NOMO-1 treated with DMSO at 0.1 percent for 48 hours (cell line): Measurements from ENCODE around the gene DPH1.

Source experiments
- DNase-seq: peaks from one replicate; lab custom pipeline; 2025; ENCODE audit not compliant: unreplicated experiment; lab: John Stamatoyannopoulos, UW

The DPH1 gene

DNA sequence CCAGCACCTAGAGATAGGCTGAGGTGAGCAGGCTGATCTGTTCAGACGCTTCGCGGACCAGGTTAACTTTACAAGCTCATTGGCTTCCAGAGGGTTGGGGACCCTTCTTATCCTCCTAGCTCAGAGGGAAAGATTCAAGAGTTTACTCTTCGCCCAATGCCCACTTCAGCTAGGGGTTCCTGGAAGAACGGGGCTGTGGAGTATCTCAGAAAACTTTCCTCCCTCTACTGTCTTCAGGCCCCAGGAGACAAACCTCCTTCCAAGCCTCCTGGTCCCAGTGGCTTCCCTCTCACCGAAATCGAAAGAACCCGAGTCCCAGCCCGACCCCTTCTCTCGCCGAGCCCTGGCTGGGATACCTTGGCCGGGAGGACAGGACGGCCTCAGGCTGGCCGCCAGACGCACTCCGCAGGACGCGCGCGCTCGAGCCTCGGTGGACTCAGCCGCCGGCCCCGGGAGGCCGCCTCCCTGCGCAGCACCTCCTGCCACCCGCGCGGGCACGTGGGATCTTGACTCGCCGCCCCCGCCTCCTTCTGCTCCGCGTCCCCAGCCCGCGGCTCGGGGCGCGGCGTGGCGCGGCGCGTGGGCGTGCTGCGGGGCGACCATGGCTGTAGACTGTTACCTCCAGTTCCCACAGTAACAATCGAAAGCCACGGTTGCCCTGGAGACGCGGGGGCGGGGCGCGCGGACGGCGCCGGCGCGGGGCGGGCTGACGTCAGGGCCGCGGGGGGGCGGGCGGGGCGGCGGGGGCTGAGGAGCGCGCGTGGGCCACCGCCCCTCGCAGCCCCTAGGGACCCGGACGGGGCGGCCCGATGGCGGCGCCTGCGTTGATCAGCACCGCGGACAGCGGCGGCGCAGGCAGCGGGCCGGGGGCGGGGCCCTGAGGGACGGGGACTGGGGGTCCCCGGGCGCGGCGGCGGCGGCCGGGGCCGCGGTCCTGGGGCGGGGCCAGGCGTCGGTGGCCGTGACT is 19.7 kb downstream of the DPH1 start:
- peak; percentile 56 for DNase-seq

DNA sequence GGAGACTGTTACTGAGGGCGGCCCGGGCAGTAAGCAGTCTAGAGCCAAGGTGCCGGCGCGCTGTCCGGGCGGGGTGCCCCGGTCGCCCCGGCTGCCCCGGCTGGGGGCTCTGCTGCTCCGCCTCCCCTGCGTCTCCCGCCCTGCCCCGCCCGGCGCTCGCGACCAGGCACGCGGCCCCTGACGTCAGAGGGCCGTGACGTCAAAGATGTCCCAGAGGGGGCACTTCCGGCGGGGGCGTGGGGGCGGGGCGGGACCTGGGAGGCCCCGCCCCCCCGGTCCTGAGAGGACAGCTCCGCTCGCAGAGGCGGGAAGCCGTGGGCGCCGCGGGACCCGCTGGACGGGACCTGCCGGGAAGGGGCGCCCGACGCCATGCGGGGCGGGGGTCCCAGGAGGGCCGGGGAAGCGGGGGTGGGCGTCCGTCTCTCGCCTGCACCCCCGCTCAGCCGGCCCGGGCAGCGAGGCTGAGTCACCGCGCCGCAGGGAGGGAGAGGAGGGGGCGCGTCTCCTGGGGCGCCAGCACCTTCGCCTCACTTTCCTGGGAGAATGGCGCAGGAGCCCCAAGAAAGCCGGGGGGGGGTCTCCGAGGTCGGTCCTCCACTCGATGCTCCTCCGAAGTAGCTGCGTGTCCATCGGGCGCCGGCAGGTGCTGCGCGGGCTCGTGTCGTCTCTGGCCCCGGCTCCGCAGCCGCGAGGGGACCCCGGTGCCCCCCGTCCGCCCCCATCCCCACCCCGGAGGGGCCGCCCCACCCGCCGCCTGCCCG is 20.5 kb downstream of the DPH1 start:
- peak; percentile 23 for DNase-seq

DNA sequence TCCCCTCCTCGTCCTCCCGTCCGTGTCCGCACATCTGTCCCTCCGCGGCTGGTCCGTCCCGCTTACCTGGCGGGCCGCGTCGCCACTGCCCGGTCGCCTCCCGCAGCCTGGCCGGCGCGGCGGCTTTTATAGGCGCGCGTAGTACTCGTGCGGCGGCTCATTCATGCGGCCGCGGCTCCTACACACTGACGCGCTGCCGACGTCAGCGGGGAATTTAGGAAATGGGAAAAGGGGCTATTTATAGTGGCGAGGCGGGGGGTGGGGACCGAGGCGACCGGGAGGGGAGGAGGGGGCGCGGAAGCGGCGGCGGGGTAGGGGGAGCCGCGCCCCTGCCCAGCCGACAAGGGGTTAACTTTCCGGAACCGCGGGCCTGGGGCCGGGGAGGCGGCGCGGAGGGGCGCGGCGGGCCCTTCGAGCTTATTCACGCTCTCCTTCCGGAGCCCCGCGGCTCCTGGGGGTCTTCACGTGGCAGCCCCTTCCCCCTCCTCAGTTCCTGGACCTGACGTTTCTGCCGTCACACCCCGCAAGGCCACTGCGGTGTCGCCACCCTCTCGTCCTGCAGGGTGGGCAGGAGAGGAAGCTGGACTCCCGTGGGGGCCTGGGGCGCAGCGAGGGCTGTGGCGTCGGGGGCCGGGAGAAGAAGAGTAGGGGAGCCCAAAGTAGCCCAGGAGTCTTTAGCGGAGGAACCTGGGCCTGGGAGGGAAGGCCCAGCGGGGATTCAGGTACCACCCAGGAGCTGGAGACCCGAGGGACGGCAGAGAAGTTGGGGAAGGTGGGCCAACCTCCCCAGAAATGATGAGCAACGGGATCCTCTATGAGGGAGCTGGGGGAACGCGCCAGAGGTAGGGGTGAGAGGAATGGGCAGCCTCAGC is 21.3 kb downstream of the DPH1 start:
- no peak for DNase-seq

DNA sequence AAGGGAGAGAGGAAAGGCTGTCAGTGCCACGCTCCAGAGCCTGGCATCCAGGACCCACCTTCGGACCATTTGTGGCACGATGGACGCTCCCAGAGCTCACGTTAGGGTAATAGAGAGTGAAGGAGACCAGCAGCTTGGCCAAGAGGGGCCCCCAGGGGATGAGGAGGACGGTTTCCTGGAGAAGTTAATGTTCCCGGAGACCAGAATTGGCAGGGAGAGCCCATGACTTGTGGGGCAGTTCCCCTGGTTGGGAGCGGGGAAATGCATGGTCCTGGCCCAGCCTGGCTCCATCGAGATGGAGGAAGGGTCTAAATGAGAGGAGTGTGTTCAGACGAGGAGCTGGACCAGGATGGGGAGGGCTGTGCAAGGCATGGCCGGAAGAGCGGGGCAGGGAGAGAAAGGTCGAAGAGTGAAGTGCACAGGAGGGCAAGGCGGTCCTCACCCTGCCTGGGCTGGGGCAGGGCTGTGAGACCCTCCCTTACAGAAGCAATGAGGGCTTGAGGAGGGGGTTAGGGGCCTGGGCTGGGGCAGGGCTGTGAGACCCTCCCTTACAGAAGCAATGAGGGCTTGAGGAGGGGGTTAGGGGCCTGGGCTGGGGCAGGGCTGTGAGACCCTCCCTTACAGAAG is 22.1 kb downstream of the DPH1 start:
- no peak for DNase-seq

DNA sequence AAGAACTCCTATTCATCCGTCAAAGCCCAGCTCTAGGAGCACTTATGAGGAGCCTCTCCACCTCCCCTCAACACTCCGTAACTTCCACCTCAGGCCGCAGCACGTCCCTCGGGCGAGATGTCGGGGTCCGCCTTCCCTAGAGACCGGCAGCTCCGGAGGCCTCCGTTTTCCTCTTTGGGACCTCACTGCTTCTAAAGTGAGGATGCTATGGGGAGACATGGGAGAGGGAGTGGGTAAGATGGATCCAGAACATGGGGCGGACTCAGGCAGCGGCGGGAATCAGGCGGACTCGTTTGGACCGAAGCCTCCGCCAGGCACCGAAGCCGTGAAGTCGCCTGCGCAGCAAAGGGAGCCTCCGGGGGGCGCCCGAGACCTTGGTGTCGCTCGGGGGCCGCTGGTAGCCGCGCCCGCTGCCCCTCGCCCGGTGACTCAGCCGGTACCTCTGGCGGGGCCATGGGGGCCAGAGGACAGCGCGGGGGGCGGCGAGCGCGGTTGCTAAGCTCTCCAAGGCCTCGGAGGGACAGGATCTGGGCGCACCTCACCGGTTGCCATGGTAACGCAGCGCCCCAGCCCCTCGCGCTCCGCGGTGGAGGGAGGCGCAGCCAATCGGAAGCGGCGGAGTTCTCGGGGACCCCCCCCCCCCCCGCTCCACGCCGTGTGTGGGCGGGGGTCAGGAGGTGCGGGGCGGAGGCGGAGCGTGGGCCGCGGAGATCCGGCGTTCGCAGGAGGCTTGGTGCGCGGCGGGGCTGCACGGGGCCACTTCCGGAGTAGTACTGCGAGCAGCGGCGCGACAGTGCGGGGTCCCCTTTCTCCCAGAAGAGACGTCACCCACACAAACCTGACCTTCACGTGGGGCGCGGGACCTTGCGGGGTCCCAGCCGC is 23.7 kb downstream of the DPH1 start:
- DNase-seq = peak; percentile 48

DNA sequence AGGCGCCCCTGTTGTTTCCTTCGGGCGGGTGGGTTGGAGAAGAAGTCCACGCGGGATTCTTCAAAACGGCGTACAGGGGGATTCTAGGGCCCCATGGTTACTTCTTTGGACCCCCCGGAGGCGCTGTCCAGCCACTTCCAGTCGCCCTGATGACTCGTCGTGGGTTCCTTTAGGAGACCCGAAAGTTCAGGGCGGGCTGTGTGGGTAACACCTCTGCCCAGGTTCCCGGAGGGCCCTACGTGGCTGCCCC is 24.2 kb downstream of the DPH1 start:
- DNase-seq = no peak

DNA sequence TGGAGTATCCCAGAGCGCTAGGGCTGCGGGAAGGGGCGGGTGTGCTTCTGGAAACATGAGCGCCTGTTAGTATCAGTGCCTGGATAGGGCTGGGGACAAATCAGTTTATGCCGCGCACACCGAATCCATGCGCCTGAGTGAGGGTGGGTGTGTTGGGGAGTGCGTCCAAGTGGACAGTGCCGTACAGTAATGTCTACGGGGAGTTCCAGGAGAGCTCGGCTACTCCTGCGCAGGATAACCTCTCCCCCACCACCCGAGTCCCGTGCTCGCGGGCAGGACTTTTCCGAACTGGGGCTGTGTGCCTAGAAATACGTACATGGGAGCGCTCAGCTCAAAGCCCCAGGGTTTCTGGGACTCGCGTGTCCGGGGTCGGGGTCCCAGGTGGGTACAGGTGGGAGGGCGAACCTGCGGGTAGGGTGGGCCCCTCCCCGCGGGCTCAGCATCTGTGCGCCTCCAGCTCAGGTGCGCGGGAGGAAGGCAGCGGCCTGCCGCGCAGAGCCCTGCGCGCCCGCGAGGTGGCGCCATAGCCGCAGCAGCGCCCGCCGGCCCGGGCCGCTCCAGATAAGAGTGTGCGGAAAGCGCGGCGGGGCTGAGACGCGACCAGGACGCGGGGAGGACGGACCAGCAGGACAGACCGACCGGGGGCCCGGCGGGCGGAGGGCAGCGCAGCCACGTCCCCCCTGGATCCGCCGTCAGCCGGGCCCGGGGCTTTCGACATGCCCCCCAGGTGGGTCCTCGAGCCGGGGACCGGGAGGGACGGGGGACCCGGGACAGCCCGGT is 24.7 kb downstream of the DPH1 start, which contains the start of gene HIC1:
TSS of gene HIC1 (plus strand) at position 592 of the 780 bp plus-strand sequence. CDS start 1,588 bp downstream, outside the sequence.
- DNase-seq = peak; percentile 42

DNA sequence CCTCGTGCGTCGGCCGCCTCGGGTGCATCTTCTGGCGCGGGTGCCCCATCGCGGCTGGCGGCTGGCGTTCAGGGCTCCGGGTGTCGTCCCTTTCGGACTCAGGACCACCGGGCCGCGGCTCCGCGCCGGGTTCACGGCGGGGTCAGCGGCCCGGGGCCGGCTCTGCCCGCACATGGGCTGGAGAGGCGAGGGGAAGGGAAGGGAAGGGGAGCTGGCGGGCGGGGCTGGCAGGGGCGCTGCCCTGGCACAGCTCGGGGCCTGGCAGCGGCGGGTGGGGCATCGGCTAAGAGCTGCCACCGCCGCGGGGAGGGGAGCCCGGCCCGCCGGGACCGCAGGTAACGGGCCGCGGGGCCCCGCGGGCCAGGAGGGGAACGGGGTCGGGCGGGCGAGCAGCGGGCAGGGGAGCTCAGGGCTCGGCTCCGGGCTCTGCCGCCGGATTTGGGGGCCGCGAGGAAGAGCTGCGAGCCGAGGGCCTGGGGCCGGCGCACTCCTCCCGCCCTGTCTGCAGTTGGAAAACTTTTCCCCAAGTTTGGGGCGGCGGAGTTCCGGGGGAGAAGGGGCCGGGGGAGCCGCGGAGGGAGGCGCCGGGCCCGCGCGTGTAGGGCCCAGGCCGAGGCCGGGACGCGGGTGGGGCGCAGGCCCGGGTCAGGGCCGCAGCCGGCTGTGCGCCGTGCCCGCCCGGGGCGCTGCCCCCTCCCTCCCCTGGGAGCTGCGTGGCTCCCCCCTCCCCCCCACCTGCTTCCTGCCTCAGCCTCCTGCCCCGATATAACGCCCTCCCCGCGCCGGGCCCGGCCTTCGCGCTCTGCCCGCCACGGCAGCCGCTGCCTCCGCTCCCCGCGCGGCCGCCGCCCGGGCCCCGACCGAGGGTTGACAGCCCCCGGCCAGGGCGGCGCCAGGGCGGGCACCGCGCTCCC is 25.6 kb downstream of the DPH1 start:
- DNase-seq = no peak

DNA sequence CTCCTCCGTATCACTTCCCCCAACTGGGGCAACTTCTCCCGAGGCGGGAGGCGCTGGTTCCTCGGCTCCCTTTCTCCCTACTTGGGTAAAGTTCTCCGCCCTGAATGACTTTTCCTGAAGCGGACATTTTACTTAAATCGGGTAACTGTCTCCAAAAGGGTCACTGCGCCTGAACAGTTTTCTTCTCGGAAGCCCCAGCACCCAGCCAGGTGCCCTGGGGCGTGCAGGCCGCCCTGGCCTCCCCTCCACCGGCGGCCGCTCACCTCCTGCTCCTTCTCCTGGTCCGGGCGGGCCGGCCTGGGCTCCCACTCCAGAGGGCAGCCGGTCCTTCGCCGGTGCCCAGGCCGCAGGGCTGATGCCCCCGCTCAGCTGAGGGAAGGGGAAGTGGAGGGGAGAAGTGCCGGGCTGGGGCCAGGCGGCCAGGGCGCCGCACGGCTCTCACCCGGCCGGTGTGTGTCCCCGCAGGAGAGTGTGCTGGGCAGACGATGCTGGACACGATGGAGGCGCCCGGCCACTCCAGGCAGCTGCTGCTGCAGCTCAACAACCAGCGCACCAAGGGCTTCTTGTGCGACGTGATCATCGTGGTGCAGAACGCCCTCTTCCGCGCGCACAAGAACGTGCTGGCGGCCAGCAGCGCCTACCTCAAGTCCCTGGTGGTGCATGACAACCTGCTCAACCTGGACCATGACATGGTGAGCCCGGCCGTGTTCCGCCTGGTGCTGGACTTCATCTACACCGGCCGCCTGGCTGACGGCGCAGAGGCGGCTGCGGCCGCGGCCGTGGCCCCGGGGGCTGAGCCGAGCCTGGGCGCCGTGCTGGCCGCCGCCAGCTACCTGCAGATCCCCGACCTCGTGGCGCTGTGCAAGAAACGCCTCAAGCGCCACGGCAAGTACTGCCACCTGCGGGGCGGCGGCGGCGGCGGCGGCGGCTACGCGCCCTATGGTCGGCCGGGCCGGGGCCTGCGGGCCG is 26.5 kb downstream of the DPH1 start:
- DNase-seq = no peak

DNA sequence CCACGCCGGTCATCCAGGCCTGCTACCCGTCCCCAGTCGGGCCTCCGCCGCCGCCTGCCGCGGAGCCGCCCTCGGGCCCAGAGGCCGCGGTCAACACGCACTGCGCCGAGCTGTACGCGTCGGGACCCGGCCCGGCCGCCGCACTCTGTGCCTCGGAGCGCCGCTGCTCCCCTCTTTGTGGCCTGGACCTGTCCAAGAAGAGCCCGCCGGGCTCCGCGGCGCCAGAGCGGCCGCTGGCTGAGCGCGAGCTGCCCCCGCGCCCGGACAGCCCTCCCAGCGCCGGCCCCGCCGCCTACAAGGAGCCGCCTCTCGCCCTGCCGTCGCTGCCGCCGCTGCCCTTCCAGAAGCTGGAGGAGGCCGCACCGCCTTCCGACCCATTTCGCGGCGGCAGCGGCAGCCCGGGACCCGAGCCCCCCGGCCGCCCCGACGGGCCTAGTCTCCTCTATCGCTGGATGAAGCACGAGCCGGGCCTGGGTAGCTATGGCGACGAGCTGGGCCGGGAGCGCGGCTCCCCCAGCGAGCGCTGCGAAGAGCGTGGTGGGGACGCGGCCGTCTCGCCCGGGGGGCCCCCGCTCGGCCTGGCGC is 27.3 kb downstream of the DPH1 start:
- no peak for DNase-seq

DNA sequence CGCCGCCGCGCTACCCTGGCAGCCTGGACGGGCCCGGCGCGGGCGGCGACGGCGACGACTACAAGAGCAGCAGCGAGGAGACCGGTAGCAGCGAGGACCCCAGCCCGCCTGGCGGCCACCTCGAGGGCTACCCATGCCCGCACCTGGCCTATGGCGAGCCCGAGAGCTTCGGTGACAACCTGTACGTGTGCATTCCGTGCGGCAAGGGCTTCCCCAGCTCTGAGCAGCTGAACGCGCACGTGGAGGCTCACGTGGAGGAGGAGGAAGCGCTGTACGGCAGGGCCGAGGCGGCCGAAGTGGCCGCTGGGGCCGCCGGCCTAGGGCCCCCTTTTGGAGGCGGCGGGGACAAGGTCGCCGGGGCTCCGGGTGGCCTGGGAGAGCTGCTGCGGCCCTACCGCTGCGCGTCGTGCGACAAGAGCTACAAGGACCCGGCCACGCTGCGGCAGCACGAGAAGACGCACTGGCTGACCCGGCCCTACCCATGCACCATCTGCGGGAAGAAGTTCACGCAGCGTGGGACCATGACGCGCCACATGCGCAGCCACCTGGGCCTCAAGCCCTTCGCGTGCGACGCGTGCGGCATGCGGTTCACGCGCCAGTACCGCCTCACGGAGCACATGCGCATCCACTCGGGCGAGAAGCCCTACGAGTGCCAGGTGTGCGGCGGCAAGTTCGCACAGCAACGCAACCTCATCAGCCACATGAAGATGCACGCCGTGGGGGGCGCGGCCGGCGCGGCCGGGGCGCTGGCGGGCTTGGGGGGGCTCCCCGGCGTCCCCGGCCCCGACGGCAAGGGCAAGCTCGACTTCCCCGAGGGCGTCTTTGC is 28.0 kb downstream of the DPH1 start:
- DNase-seq = no peak

DNA sequence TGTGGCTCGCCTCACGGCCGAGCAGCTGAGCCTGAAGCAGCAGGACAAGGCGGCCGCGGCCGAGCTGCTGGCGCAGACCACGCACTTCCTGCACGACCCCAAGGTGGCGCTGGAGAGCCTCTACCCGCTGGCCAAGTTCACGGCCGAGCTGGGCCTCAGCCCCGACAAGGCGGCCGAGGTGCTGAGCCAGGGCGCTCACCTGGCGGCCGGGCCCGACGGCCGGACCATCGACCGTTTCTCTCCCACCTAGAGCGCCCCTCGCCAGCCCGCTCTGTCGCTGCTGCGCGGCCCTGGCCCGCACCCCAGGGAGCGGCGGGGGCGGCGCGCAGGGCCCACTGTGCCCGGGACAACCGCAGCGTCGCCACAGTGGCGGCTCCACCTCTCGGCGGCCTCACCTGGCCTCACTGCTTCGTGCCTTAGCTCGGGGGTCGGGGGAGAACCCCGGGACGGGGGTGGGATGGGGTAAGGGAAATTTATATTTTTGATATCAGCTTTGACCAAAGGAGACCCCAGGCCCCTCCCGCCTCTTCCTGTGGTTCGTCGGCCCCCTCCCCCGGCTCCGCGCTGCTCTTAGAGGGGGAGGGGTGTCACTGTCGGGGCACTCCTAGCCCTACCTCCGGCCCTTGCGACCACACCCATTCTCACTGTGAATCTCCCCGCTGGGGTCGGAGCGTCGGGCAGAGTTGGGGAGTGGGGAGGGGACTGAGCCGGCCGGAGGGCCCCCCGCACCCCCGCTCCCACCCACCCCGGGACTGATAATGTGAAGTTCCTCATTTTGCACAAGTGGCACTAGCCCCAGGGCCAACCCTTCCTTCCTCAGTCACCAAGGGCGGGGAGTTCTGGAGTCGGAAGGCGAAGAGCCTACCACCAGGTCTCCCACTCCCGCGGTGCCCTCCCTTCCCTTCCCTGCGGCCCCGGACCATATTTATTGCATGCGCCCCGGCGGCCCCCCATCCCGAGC is 28.9 kb downstream of the DPH1 start:
- DNase-seq = peak; percentile 70

DNA sequence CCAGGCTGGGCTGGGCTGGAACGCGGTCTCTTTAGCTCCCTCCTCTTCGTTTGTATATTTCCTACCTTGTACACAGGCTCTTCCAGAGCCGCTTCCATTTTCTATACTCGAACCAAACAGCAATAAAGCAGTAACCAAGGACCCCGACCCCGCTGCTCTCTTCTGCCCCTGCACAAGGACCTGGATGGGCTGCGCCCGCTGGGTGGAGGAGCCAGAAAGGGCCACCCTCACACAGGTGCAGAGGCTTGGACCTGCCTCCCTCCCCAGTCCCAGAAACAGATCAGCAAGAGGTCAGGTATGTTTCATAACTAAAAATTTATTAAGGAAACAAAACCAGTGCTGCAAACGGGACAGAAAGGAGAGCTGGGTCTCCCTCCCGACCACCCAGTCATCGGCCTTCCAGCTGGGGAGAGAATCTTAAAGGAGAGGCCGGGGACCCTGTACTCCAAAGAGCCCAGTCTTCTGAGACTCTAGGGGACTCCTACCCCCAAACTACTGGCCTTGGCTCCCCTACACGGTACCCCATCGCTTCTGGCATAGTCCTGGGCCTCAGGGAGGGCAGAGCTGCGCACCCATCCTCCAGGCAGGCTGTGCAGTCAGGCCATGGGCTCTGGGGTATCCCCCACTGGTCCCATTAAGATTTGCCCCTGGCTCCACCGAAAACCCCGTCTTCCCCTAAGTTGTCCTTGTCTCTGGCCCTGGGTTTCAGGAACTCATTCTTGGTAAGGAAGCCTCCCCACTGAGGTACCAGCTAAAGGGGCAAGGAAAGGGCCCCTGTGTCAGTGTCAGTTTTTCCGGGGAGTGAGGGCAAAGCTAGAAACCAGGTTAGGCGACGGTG is 29.8 kb downstream of the DPH1 start:
- DNase-seq = no peak

DNA sequence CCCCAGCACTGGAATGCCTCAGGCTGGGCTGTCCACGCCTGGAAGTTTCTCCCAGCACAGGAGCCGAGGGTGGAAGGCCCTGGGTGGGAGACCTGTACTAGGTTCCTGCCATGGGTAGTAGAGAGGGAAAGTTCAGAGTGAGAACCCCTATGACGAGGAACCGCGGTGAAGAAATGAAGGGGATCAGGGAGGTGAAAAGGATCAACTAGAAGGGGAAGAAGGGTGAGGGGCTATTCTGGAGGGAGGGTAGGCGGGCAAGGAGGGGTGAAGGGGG is 30.4 kb downstream of the DPH1 start:
- DNase-seq = no peak
